GM08714 (cell line): ENCODE results near the gene FAM107B.
"Not testable (repeated sequence)": the region's sequence is repeated elsewhere in the genome, so short reads cannot be mapped to it uniquely, and the experiment has no call there.

Source experiments
- H3K4me3 ChIP-seq: fragments of 200-500 bp; sonication (Bioruptor generic); 2 replicates; pipeline ENCODE4 v1.5.1; 2014; ENCODE audit warnings: mild to moderate bottlenecking, low read length, inconsistent platforms
- ZNF274 ChIP-seq: IDR thresholded peaks from 2 replicates; pipeline ENCODE4 v1.6.1; 2012; ENCODE audit warnings: mild to moderate bottlenecking, low read depth, low read length

Gene FAM107B

DNA sequence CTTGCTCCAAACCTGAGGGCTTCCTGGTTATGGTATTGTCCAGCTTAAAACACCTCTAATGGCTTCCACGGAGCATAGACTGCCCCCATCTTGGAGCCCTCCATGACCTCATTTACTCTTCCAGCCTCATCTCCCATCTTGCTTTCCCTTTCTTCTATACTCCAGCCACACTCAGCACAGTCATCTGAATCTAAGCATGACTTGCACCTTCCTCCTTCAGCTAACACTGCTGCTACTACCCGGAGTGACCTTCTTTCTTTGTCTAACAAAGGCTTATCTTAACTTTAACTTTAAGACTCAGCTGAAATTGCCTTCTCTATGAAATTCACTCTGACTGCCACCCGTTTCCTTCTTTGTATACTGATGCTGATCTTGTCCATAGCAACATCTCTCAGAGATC, 135.1 kb downstream of the FAM107B start:
- no peak for TF ChIP-seq ZNF274
- no peak overlapping the region for H3K4me3 ChIP-seq

DNA sequence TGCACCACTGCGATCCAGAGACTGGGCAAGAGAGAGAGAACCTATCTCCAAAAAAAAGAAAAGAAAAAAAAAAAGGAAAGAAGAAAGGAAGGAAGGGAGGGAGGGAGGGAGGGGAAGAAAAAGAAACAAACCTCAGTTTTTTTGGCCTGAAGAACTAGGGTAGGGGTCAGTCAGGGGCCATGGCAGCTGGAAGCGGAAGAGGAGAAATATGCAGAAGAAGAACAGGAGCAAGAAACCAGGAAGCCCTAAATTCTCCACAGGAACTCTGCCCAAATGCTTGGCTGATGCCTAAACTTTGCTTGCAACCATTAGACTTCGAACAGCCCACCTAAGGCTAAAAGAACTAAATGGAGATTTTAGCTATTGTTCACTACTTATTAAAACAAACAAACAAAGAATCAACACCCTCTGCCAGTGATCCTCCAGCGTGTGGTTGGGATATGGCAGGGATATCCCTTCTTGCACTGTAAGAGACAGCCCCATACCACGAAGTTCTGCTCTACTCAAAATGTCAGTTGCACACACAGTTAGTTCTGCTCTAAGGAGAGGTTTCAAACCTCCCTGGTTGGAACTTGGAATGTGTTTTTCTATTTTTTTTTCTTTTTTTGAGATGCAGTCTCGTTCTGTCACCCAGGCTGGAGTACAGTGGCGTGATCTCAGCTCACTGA, 139.5 kb downstream of the FAM107B start:
- H3K4me3 ChIP-seq: no peak overlapping the region
- no peak for TF ChIP-seq ZNF274

DNA sequence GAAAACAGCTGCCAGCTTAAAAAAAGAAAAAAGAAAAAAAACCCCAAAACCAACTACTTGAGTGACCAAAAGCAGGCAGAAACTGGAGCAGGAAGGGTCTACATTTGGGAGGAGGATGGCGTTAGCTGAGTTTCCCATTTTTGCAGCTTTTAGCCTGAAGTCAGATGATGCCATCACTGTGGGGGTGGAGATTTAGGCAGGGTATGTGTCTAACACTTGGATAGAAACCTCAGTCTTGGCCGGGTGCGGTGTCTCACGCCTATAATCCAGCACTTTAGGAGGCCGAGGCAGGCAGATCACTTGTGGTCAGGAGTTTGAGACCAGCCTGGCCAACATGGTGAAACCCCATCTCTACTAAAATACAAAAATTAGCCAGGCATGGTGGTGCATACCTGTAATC, 140.1 kb downstream of the FAM107B start:
- not testable (repeated sequence) for H3K4me3 ChIP-seq

- TF ChIP-seq ZNF274: no peak
- no peak overlapping the region for H3K4me3 ChIP-seq
Observed at GRCh38 chr10:14625765-14626525, 148.8 kb downstream of the FAM107B start.

DNA sequence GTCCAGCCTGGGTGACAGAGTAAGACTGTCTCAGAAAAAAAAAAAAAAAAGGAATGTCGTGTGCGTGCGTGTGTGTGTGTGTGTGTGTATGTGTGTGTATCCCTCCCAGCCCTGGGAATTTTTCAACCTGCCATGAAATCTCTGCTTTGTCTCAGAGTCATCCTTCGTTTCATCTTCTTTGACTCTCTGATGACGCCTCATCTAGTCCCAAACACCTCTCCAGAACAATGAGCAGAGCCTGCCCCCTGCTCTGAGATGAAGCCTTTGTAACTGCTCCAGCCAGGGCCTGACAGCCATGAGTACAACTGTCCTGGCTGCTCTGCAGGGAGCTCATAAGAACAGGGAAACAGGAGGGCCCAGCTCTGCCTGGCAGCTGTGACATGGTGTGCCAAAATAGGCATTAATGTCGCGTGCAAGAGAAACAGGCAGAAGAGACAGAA, 149.5 kb downstream of the FAM107B start:
- TF ChIP-seq ZNF274: no peak
- H3K4me3 ChIP-seq: no peak overlapping the region

DNA sequence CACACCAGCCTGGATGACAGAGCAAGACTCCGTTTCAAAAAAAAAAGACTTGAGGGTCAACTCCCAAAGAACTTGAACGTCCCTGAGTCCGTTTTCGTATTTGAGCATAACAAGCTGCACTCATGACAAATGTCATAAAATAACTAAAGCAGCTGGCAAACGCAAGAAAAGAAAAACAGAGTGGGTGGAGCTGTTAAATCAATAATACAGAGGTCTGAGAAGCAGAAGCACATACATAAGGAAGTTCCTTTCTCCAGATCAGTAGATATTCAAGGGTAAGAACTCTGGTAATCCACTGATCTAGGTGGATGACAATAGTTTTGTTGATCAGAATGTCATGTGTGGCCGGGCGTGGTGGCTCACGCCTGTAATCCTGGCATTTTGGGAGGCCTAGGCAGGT, 150.1 kb downstream of the FAM107B start:
- no peak for TF ChIP-seq ZNF274
- no peak overlapping the region for H3K4me3 ChIP-seq

GRCh38 chr10:14623931-14624330, 150.8 kb downstream of the FAM107B start:
- H3K4me3 ChIP-seq: no peak overlapping the region
- TF ChIP-seq ZNF274: no peak

DNA sequence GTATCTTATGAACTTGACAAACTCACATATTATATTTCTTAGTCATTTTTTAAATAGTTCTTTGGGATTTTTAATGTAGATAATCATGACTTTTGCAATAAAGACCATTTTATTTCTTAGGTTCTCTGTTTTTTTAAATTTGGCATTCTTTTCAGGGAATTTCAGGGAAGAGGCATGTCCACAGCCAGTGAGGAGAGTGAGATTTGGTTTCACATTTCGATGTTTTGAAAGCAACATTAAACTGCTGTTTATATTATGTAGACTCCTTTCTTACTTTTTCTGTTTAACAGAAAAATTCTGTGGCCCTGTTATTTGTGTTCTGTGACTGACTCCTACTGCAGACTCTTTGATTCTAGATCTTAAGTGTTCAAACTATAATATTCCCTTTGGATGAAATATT, 153.7 kb downstream of the FAM107B start:
- TF ChIP-seq ZNF274: no peak
- no peak overlapping the region for H3K4me3 ChIP-seq

DNA sequence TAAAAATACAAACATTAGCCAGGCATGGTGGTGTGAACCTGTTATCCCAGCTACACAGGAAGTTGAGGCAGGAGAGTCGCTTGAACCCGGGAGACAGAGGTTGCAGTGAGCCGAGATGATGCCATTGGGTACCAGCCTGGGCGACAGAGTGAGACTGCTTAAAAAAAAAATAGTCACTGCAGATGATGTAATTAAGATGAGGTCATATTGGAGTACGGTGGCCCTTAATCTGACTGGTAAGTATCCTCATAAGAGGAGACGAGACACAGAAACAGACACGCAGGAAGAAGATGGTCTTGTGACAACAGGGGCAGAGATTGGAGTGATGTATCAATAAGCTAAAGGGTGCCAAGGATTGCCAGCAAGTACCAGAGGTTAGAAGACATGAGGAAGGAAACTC, 156.0 kb downstream of the FAM107B start:
- TF ChIP-seq ZNF274: no peak
- no peak overlapping the region for H3K4me3 ChIP-seq

- TF ChIP-seq ZNF274: no peak
- H3K4me3 ChIP-seq: no peak overlapping the region
Observed at GRCh38 chr10:14617852-14618251, 156.8 kb downstream of the FAM107B start.

GRCh38 chr10:14616955-14617730, 157.6 kb downstream of the FAM107B start:
- no peak for TF ChIP-seq ZNF274
- H3K4me3 ChIP-seq: no peak overlapping the region

DNA sequence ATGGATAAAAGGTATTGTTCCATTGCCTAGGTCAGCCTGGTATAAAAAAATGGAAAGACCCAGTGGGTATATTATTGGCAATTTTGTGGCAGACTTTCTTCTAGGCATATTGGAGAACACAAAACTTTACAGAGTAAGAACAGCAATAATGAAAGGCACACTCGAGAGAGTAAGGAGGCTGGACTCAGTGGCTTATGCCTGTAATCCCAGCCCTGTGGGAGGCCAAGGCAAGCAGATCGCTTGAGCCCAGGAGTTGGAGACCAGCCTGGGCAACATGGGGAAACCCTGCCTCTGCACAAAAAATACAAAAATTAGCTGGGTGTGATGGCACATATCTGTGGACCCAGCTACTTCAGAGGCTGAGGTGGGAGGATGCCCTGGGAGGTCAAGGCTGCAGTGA, 158.2 kb downstream of the FAM107B start:
- no peak for TF ChIP-seq ZNF274
- H3K4me3 ChIP-seq: no peak overlapping the region

GRCh38 chr10:14613588-14613920, 161.1 kb downstream of the FAM107B start:
- H3K4me3 ChIP-seq: no peak overlapping the region
- no peak for TF ChIP-seq ZNF274

GRCh38 chr10:14612873-14613587, 161.7 kb downstream of the FAM107B start:
- no peak for TF ChIP-seq ZNF274
- no peak overlapping the region for H3K4me3 ChIP-seq
